HTERT RPE-1 (cell line): ENCODE measurements around the gene RUNX2.

Source experiments
- in situ Hi-C: fragments of 300-500 bp; cut with MboI; formaldehyde crosslinking; loops from 4 replicates; pipeline ENCODE4 v1.14.3; 2020; ENCODE audit warnings: low sequenced_read_pairs

RUNX2 gene

GRCh38 chr6:45609141-45609638 lies 281.1 kb downstream of the RUNX2 start:
- in situ Hi-C loops = no loop called here

DNA sequence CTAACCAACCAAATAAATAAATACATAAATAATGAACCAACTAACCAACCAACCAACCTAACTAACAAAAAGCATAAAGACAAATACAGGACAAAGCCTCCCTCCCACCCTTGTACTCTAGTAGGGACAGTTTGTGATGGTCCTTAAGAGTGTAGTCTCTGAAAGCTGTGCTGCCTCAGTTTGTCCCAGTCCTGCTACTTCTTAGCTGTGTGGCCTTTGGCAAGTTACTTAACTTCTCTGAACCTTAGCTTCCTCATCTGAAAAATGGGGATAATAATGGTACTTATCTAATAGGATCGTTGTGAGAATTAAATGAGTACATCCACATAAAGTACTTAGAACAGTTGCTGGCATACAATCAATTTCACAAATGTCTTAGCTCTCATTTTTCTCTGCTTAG lies 282.2 kb downstream of the RUNX2 start:
- in situ Hi-C loops = no loop called here

DNA sequence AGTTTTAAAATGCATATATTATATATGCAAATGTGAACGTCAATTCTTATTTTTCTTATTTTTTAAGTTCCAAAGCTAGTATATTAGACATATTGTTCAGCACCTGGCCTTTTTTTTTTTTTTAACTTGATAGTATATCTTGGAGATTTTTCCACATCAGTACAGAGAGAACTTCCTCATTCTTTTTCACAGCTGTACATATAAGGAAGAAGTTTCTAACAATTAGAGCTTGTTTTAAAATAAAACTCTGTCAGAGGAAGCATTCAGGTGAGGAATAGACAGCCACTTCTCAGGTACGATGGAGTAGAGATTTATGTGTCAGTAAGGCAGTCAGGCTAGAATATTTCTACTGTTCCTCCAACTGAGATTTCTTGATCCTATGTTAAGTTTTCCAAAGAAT lies 282.7 kb downstream of the RUNX2 start:
- in situ Hi-C loops = no loop called here

- in situ Hi-C loops = no loop called here
Observed at GRCh38 chr6:45611491-45611890, 283.4 kb downstream of the RUNX2 start.

DNA sequence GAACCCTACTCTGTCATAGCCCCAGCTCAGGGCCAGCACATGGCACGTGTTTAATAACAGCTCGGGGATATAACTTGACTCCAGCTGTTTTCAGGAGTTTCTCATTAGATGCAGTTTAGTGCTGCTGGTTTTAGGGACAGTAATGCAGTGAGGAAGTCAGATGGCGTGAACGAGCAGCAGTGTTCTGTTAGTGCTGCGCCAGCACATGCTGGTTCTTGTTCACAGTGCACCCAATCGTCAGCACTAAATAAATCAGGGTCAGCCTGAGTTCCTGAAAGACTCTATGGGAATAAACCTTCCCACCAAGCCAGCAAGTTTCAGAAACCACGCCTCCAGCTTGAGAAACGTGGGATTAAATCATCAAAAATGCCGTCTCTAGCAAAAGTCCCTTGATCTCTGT lies 285.5 kb downstream of the RUNX2 start:
- in situ Hi-C loops = no loop called here

GRCh38 chr6:45614488-45615285 lies 286.6 kb downstream of the RUNX2 start:
- in situ Hi-C loops = no loop called here

DNA sequence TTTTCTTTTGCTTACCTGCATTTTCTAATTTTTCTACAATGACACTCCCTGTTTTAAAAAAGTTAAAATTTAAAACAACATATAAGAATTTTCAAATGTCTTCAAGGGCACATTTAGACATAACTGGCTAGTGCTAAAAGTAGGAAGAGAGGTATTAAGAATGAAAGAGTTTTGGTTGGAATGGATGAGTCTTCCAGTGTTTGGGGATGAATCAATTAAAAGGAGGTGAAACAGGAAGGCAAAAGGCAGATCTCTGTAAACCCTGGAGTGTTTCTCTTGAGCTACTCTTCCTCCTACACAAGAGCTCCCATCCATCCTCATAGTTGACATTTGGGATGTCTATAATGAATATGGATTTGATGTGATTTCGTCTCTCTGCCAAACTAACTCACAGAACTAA lies 288.1 kb downstream of the RUNX2 start:
- in situ Hi-C loops = no loop called here

GRCh38 chr6:45617441-45617840 lies 289.3 kb downstream of the RUNX2 start:
- in situ Hi-C loops = no loop called here

- in situ Hi-C loops = no loop called here
Observed at GRCh38 chr6:45618259-45618658, 290.1 kb downstream of the RUNX2 start.

DNA sequence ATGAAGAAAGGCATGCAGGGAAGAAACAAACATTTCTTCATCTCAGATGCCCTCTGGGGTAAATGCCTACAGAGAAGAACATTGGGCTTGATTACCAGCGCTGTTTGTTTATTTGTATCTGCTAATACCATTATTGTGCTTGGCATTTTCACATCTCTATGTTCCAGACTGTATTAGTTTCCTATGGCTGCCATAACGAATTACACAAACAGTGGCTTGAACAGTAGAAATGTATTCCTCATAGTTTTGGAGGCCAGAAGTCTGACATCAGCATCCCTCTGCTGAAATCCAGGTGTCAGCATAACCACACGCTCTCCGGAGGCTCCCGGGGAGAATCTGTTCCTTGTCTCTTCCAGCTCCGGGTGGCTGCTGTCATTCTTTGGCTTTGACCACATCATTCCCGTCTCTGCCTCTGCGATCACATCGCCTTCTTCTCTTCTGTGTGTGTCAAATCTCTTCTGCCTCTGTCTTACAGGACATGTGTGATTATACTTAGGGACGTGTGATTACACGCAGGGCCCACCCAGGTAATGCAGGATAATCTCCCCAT lies 291.2 kb downstream of the RUNX2 start:
- in situ Hi-C loops = no loop called here

DNA sequence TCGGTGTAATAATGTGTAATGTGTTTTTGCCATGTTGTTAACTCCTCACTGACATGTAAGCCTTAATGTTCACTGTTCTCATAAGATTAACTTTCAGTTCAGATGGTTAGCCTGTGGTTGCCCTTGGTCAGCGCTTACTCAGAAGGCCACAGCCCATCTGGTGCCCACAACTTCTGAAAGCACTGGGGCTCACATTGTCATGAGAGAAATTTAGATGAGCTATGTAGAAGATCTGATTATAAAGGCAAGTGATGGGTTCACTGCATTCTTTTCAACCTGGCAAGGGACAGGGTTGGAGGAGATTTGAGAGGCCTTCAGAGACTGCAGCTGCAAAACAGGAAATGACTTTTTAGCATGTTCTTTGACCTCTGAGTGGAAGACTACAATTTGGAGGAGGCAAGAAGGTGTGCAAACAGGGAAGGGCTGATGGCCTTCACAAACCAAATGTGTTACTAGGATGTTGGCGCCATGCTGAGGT lies 291.9 kb downstream of the RUNX2 start:
- in situ Hi-C loops = no loop called here

- in situ Hi-C loops = no loop called here
Observed at GRCh38 chr6:45624228-45624627, 296.1 kb downstream of the RUNX2 start.

DNA sequence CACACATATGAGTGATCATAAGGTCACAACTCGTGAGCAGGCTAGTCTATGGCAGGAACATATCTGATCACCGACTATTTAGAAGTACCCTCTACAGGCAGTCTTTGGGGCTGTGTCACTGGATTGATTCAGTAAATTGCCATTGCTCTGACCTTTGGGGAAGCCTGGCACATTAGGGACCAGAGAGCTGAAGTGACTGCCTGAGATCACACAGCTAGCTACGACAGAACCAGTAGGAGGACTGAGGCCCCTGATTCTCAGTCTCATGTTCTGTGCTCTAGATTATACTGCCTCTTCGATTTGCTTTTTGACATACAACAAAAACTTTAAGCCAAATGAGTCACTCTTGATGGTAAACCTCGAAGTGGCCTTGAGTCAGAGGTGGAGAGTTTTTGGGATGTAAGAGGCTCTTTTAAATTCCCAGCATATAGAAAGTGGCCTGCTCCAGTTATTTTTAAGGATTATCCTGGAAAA lies 297.1 kb downstream of the RUNX2 start:
- in situ Hi-C loops = no loop called here

DNA sequence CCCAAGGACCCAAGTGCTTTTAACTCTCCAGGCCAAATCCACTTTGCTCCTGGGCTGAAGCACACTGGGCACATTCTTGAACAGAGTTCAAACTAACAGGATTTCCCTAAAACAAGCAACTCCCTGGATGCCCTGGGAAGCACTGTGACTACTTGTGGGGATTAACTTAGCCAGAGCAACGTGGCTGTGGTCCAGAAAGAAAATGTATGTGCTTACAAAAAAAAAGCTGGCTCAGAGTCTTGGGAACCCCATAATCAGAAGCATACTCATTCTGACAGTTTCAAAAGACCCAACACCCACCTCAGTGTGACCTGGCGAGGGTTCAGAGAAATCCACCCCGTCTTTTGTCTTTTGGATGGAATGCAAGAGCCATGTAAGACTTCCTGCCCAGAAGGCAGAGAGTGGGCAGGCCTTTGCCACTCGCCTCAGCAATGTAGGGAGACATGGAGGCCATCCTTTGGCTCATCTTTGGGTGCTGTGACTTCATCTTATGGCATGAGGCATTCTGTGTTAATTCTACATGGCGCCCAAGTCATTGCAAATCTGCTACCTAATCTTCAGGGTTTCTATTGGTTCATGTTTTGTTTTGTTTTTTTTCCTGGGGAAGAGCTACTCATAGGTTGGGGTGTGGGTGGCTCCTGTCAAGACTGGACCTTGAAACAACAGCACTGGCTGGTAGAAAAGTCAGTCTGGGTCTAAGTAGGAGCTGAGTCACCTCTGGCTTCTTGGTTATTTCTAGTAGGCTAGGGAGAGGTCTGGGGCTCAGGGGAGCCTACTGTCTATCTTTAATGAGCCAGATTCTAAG lies 298.2 kb downstream of the RUNX2 start:
- in situ Hi-C loops = no loop called here

DNA sequence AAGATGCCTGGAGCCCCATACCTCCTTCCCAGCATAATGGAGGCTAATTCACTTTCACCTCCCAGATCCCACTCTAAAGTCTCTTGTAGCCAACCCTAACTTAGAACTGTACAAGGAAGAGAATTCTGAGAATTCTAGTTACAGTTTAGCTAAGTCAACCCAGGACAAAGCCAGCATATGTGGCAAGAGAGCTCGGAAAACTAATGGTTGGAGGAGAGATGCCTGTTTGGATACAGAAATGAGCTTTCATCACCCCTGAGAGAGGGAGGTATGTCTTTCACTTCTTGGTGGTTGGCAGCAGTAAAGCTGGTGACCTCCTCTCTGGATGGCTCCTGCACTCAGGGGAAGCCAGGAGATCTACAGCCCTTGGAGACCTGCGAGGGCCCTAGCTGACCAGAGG lies 302.2 kb downstream of the RUNX2 start:
- in situ Hi-C loops = no loop called here

DNA sequence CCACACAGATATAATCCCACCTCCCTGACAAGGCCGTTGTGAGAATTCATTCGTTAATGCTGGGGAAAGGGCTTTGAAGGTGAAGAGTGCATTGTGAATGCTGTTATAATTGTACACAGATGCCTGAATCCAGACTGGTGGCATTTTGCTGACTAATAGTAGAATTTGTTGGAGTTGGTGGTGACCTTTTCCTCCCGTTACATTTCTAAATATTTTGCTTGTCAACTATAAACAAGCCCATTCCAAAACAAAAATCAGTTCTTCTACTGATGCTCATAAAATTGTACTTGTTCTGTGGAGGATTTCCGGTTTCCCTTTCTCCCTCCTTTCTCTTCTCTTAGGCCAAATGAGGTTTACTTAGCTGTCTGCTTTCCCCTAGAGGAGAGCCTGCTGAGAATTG lies 302.7 kb downstream of the RUNX2 start:
- in situ Hi-C loops = no loop called here

DNA sequence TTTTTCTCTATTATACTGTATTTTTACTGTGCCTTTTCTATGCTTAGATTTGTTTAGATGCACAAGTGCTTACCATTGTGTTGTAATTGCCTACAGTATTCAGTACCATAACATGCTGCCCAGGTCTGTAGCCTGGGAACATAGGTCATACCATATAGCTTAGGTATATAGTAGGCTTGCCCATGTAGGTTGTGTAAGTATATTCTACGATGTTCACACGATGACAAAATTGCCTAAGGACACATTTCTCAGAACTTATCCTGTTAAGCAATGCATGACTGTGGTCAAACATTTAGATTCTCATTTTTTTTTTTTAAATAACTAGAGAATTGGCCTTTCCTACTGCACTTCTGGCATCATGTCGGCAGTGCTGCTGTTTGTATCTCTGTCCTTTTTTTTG lies 303.3 kb downstream of the RUNX2 start:
- in situ Hi-C loops = no loop called here

DNA sequence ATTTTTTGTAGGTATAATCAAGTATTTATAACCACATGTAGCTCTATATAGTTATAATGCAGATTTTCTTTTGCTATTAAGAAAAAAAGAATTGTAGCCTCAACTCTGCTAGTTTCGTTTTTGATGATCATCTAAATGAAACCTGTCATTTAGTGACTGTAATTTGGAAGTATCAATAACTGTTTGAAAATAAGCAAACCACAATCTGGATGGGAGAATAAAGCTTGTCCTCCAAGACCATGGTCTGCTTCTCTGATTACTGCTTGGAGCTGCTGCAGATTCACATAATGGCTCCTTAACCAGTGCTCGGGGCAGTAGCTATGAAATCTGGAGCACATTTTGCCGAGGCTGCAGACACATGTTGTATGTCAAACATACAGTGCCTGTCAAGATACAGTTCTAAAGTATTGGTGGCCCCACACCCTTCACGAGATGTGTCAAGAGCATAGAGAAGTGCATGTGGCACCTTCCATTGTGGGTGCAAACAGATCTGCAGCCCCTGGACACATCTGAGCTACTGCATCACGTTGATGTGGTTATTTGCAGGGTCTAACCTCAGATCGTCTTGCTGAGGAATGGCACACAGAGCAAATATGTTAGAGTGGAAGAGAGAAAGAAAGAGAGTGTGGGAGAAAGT lies 305.3 kb downstream of the RUNX2 start:
- in situ Hi-C loops = no loop called here

- in situ Hi-C loops = no loop called here
Observed at GRCh38 chr6:45634231-45634630, 306.1 kb downstream of the RUNX2 start.

DNA sequence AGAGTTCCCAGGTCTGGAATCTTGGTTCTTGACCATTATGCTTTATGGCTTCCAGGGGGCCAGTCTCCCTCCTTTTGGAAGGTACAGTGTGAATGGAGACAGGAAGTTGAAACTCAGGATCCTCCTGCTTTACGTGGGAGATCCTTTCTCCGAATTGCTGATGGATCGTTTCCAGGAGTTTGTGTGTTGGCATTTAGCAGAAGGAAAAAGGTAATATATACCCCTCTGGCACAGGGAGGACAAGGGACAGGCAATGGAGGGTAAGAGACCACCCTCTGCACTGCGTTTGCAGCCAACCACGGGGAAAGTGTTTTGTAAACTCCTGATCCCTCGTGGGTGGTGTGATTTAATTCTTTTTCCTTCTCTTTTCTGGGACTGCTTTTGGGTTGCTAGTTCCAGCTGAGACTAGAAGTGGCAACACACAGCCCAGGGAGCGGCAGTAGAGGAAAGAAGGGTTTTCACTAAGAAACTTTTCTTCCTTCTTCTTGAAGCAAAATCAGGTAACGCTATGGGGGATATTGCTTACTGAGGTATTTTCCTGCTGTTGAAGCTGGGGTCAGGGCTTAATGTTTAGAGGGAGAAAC lies 307.2 kb downstream of the RUNX2 start:
- in situ Hi-C loops = no loop called here

DNA sequence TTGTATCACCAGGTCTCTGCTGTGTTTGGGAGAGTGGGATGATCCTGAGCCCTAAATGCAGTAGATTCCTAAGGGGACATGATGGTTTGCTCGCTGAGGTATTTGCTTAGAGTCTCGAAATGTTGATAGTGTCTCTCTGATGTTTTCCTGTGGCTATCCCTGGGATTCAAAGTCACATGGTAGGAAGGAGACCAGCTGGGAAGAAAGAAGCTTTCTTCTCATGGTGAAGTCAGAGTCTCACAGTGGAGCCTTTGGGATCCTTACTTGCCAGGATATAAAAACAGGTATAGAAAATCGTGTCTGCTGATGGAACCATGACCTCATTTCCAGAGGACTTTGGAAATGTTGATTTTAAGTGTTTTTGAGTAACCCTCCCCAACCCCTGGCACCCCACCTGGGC lies 308.9 kb downstream of the RUNX2 start:
- in situ Hi-C loops = no loop called here
